ENCODE measurements around the gene FRG1.
"Not testable (repeated sequence)": the region's sequence is repeated elsewhere in the genome, so short reads cannot be mapped to it uniquely, and the experiment has no call there.

Gene FRG1

DNA sequence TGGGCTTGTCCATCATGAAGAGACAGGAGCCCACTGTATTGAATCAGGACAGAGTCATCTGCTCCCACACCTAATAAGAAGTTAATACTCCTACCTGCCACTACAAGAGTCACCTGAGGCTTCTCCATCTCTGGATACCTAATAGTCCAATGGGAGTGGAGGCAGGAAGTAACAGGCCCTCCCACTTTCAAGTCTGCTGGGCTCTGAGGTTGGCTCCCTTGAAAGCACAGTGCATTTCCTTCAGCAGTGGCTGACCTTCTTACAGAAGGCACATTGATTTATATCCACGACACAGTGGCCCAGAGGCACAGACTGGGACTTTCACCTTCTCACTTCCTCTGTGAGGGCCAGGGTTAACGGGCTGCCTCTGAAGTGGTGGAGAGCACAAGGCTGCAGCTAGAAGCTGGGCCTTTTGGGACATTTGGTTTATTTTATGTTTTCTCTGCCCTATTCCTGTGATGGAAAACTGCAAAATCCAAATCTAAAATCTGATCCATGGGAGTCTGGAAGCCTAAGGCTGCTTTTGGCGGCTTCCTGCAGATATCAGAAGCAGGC is 48.3 kb downstream of the FRG1 start:
- ATAC-seq, result no peak
- TF ChIP-seq, protein P1, sequence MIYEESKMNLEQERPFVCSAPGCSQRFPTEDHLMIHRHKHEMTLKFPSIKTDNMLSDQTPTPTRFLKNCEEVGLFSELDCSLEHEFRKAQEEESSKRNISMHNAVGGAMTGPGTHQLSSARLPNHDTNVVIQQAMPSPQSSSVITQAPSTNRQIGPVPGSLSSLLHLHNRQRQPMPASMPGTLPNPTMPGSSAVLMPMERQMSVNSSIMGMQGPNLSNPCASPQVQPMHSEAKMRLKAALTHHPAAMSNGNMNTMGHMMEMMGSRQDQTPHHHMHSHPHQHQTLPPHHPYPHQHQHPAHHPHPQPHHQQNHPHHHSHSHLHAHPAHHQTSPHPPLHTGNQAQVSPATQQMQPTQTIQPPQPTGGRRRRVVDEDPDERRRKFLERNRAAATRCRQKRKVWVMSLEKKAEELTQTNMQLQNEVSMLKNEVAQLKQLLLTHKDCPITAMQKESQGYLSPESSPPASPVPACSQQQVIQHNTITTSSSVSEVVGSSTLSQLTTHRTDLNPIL (CRISPR knock-in tag; IDR thresholded peaks at IDR 0.05; ENCODE audit: low read depth), result no peak
- TF ChIP-seq ZNF565 (CRISPR knock-in tag; conservative IDR thresholded peaks at IDR 0.05; ENCODE audit: low read depth), result no peak
- TF ChIP-seq, protein P2, sequence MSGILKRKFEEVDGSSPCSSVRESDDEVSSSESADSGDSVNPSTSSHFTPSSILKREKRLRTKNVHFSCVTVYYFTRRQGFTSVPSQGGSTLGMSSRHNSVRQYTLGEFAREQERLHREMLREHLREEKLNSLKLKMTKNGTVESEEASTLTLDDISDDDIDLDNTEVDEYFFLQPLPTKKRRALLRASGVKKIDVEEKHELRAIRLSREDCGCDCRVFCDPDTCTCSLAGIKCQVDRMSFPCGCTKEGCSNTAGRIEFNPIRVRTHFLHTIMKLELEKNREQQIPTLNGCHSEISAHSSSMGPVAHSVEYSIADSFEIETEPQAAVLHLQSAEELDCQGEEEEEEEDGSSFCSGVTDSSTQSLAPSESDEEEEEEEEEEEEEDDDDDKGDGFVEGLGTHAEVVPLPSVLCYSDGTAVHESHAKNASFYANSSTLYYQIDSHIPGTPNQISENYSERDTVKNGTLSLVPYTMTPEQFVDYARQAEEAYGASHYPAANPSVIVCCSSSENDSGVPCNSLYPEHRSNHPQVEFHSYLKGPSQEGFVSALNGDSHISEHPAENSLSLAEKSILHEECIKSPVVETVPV (CRISPR knock-in tag; IDR thresholded peaks at IDR 0.05), result no peak
- TF ChIP-seq ZNF8 (CRISPR knock-in tag; IDR thresholded peaks at IDR 0.05), result no peak
- TF ChIP-seq TOX (CRISPR knock-in tag; IDR thresholded peaks at IDR 0.05; ENCODE audit: borderline replicate concordance), result no peak
- TF ChIP-seq, protein P3, sequence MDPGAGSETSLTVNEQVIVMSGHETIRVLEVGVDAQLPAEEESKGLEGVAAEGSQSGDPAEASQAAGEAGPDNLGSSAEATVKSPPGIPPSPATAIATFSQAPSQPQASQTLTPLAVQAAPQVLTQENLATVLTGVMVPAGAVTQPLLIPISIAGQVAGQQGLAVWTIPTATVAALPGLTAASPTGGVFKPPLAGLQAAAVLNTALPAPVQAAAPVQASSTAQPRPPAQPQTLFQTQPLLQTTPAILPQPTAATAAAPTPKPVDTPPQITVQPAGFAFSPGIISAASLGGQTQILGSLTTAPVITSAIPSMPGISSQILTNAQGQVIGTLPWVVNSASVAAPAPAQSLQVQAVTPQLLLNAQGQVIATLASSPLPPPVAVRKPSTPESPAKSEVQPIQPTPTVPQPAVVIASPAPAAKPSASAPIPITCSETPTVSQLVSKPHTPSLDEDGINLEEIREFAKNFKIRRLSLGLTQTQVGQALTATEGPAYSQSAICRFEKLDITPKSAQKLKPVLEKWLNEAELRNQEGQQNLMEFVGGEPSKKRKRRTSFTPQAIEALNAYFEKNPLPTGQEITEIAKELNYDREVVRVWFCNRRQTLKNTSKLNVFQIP (CRISPR knock-in tag; IDR thresholded peaks at IDR 0.05; ENCODE audit: borderline replicate concordance, low read depth), result no peak
- TF ChIP-seq ARNTL (CRISPR knock-in tag; IDR thresholded peaks at IDR 0.05; ENCODE audit: borderline replicate concordance, low read depth), result no peak
- no peak for TF ChIP-seq ZC3H10 (CRISPR knock-in tag; IDR thresholded peaks at IDR 0.05)
- TF ChIP-seq, protein P4, sequence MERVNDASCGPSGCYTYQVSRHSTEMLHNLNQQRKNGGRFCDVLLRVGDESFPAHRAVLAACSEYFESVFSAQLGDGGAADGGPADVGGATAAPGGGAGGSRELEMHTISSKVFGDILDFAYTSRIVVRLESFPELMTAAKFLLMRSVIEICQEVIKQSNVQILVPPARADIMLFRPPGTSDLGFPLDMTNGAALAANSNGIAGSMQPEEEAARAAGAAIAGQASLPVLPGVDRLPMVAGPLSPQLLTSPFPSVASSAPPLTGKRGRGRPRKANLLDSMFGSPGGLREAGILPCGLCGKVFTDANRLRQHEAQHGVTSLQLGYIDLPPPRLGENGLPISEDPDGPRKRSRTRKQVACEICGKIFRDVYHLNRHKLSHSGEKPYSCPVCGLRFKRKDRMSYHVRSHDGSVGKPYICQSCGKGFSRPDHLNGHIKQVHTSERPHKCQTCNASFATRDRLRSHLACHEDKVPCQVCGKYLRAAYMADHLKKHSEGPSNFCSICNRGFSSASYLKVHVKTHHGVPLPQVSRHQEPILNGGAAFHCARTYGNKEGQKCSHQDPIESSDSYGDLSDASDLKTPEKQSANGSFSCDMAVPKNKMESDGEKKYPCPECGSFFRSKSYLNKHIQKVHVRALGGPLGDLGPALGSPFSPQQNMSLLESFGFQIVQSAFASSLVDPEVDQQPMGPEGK (CRISPR knock-in tag; IDR thresholded peaks at IDR 0.05; ENCODE audit: borderline replicate concordance), result no peak
- TF ChIP-seq OSR1 (CRISPR knock-in tag; IDR thresholded peaks at IDR 0.05), result no peak
- TF ChIP-seq ZFP30 (CRISPR knock-in tag; IDR thresholded peaks at IDR 0.05), result no peak
- no peak for TF ChIP-seq ESRRG (CRISPR knock-in tag; IDR thresholded peaks at IDR 0.05)
- TF ChIP-seq ISL1 (CRISPR knock-in tag; IDR thresholded peaks at IDR 0.05), result no peak
- TF ChIP-seq, protein P5, sequence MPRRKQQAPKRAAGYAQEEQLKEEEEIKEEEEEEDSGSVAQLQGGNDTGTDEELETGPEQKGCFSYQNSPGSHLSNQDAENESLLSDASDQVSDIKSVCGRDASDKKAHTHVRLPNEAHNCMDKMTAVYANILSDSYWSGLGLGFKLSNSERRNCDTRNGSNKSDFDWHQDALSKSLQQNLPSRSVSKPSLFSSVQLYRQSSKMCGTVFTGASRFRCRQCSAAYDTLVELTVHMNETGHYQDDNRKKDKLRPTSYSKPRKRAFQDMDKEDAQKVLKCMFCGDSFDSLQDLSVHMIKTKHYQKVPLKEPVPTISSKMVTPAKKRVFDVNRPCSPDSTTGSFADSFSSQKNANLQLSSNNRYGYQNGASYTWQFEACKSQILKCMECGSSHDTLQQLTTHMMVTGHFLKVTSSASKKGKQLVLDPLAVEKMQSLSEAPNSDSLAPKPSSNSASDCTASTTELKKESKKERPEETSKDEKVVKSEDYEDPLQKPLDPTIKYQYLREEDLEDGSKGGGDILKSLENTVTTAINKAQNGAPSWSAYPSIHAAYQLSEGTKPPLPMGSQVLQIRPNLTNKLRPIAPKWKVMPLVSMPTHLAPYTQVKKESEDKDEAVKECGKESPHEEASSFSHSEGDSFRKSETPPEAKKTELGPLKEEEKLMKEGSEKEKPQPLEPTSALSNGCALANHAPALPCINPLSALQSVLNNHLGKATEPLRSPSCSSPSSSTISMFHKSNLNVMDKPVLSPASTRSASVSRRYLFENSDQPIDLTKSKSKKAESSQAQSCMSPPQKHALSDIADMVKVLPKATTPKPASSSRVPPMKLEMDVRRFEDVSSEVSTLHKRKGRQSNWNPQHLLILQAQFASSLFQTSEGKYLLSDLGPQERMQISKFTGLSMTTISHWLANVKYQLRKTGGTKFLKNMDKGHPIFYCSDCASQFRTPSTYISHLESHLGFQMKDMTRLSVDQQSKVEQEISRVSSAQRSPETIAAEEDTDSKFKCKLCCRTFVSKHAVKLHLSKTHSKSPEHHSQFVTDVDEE (CRISPR knock-in tag; IDR thresholded peaks at IDR 0.05), result no peak
- TF ChIP-seq CSDC2 (CRISPR knock-in tag; IDR thresholded peaks at IDR 0.05), result no peak
- TF ChIP-seq PPARA (CRISPR knock-in tag; IDR thresholded peaks at IDR 0.05; ENCODE audit: borderline replicate concordance), result no peak
- no peak for TF ChIP-seq RARB (CRISPR knock-in tag; IDR thresholded peaks at IDR 0.05)

DNA sequence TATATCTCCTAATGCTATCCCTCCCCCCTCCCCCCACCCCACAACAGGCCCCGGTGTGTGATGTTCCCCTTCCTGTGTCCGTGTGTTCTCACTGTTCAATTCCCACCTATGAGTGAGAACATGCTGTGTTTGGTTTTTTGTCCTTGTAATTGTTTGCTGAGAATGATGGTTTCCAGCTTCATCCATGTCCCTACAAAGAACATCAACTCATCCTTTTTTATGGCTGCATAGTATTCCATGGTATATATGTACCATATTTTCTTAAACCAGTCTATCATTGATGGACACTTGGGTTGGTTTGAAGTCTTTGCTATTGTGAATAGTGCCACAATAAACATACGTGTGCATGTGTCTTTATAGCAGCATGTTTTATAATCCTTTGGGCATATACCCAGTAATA is 49.3 kb downstream of the FRG1 start:
- not testable (repeated sequence) for ATAC-seq
